B cell (primary cell): ENCODE results near the gene OR4K1. TPM values are rescaled to one million over a fixed set of nuclear protein-coding genes. Genes with fewer than 3 reads are reported as not detected.

Source experiments
- ATAC-seq: fragments of 200-7000 bp; cut with Tn5 transposase; one replicate; pipeline ENCODE4 v1.10.0; 2021; ENCODE audit warnings: low read depth, mild to moderate bottlenecking, moderate number of reproducible peaks, moderate library complexity
- CTCF ChIA-PET: fragments of 350-600 bp; sonication (Branson Sonifier 250); formaldehyde crosslinking; loops from one replicate; lab custom pipeline; 2021; ENCODE audit warnings: antibody characterized with exemption, inconsistent platforms; lab: Charles Lee
- POLR2A ChIA-PET: fragments of 350-600 bp; sonication (Branson Sonifier 250); formaldehyde crosslinking; loops from one replicate; lab custom pipeline; 2021; ENCODE audit warnings: antibody characterized with exemption; lab: Charles Lee
- DNase-seq: peaks from one replicate; pipeline ENCODE4 v3.0.0; 2013
- H2AFZ ChIP-seq: 2 replicates; pipeline ENCODE4 v1.6.1; 2012; ENCODE audit warnings: mild to moderate bottlenecking, low read depth, low read length; ENCODE audit not compliant: insufficient read depth, poor library complexity, severe bottlenecking
- H3K27ac ChIP-seq, 2 donors: 1 replicate in 1 of 2; 2 replicates in 1 of 2; pipeline ENCODE4 v1.5.1; 2012 to 2013; ENCODE audit warnings: low read length in 2 of 2, mild to moderate bottlenecking in 2 of 2, moderate library complexity in 1 of 2
- H3K27me3 ChIP-seq, 4 experiments: fragments of 200-600 bp in 1 of 4; sonication (generic) in 1 of 4; replicated peaks in 1 of 4; 1 replicate in 2 of 4; 2 replicates in 2 of 4; pipeline versions ENCODE4 v1.6.1 to v1.7.0; 2013 to 2016; ENCODE audit warnings: low read length in 3 of 4, mild to moderate bottlenecking in 2 of 4, mixed read lengths in 1 of 4, moderate library complexity in 1 of 4; ENCODE audit not compliant: insufficient read depth in 4 of 4, control insufficient read depth in 3 of 4; ENCODE audit errors: control extremely low read depth in 1 of 4
- H3K36me3 ChIP-seq, 2 experiments: replicated peaks in 1 of 2; 1 replicate in 1 of 2; 2 replicates in 1 of 2; pipeline versions ENCODE4 v1.6.1 to v1.7.1; 2013; ENCODE audit warnings: low read length in 1 of 2; ENCODE audit not compliant: insufficient read depth in 2 of 2, control insufficient read depth in 1 of 2; ENCODE audit errors: control extremely low read depth in 1 of 2, extremely low read depth in 1 of 2
- H3K4me1 ChIP-seq, 2 donors: fragments of 200-600 bp in 1 of 2; sonication (generic) in 1 of 2; 1 replicate in 1 of 2; 2 replicates in 1 of 2; pipeline versions ENCODE4 v1.5.1 to v1.6.1; 2013 to 2017; ENCODE audit warnings: low read length in 2 of 2; ENCODE audit not compliant: control insufficient read depth in 2 of 2, insufficient read depth in 2 of 2
- H3K4me2 ChIP-seq: replicated peaks from 2 replicates; pipeline ENCODE3; 2012; ENCODE audit warnings: mild to moderate bottlenecking, low read depth, low read length; ENCODE audit not compliant: poor library complexity, severe bottlenecking
- H3K4me3 ChIP-seq, 5 experiments: fragments of 200-600 bp in 1 of 5; sonication (generic) in 1 of 5; 1 replicate in 3 of 5; 2 replicates in 2 of 5; pipeline versions ENCODE4 v1.5.1 to v1.7.0; 2011 to 2016; ENCODE audit warnings: low read length in 4 of 5, mild to moderate bottlenecking in 4 of 5, low read depth in 2 of 5, control low read depth in 1 of 5, moderate library complexity in 1 of 5; ENCODE audit not compliant: insufficient read depth in 1 of 5; ENCODE audit errors: control extremely low read depth in 1 of 5, extremely low read depth in 1 of 5
- H3K79me2 ChIP-seq: fragments of 200-600 bp; sonication (generic); one replicate; pipeline ENCODE4 v1.6.0; 2016; ENCODE audit warnings: low read length; ENCODE audit not compliant: control insufficient read depth, insufficient read depth
- H3K9ac ChIP-seq: fragments of 200-600 bp; sonication (generic); 2 replicates; pipeline ENCODE4 v1.6.1; 2017; ENCODE audit warnings: mild to moderate bottlenecking, low read length, moderate library complexity
- H3K9me3 ChIP-seq, 3 donors: one replicate each; pipeline versions ENCODE4 v1.6.1 to v1.7.1; 2013; ENCODE audit warnings: low read length in 2 of 3; ENCODE audit not compliant: control insufficient read depth in 2 of 3, insufficient read depth in 1 of 3; ENCODE audit errors: control extremely low read depth in 1 of 3
- H4K20me1 ChIP-seq: 2 replicates; pipeline ENCODE4 v1.6.0; 2012; ENCODE audit warnings: mild to moderate bottlenecking, low read length; ENCODE audit not compliant: insufficient read depth, control insufficient read depth, poor library complexity, severe bottlenecking
- H3K27ac Mint-ChIP-seq: one replicate; pipeline ENCODE4 v1.8.0; 2021; ENCODE audit warnings: mixed read lengths
- H3K27me3 Mint-ChIP-seq: one replicate; pipeline ENCODE4 v1.8.0; 2021; ENCODE audit warnings: mixed read lengths
- H3K4me1 Mint-ChIP-seq: one replicate; pipeline ENCODE4 v1.8.0; 2021; ENCODE audit warnings: mixed read lengths
- H3K4me3 Mint-ChIP-seq: one replicate; pipeline ENCODE4 v1.8.0; 2021; ENCODE audit warnings: mixed read lengths
- H3K9me3 Mint-ChIP-seq: one replicate; pipeline ENCODE4 v1.8.0; 2022; ENCODE audit warnings: mixed read lengths; ENCODE audit not compliant: insufficient read depth
- EZH2 ChIP-seq: IDR thresholded peaks from 2 replicates; pipeline ENCODE4 v1.6.1; 2012; ENCODE audit warnings: borderline replicate concordance, low read depth, mild to moderate bottlenecking, moderate library complexity, low read length; ENCODE audit not compliant: insufficient read depth, poor library complexity, severe bottlenecking
- WGBS: methylation state at CpG from one replicate; pipeline ENCODE4 v1.1.5; 2013; ENCODE audit warnings: missing lambda C conversion rate; ENCODE audit not compliant: insufficient coverage; 5-methylcytosine and 5-hydroxymethylcytosine counted together
- intact Hi-C: fragments of 100-400 bp; cut with micrococcal nuclease; formaldehyde crosslinking; loops from one replicate; pipeline ENCODE4 v1.10.0; 2022
- polyA plus RNA-seq: library from polyadenylated mRNA; depleted of rRNA; stranded (reverse); fragments of >200 nt; gene quantifications from 2 replicates; pipeline ENCODE4 v1.2.3, GENCODE V29; 2012
- total RNA-seq, 2 donors: library from RNA; stranded (reverse); fragments of 120-200 nt in 1 of 2; gene quantifications; 1 replicate in 1 of 2; 2 replicates in 1 of 2; pipeline versions ENCODE4 v1.2.3 to v1.2.4, GENCODE V29; 2013 to 2022
- TF ChIP-seq, protein P1 (sequence below): fragments of 200-600 bp; IDR thresholded peaks from one replicate; pipeline ENCODE4 v1.8.0; 2022; ENCODE audit warnings: antibody characterized with exemption, mild to moderate bottlenecking

OR4K1 gene
- total and polyA plus RNA-seq, 2 donors (not counting 1 experiment from before 2014, with no cell fraction given): not detected

DNA sequence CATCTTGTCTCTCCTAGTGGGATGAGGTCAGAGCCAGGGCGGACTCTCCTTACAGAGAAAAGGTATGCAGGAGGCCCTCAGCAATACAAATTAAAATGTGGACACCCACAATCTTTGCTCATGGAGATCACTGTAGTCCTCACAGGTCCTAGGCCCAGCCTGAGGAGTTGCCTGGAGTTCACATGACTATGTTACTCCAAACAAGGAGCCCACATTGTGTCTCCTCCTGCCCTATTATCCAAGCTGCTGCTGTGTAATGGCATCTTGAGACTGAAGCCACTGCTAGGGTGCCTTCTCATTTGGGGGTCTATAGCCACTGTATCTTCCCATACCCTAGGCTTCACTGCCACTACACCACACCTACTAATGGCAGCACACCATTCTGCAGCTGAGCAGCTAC lies 11.0 kb downstream of the OR4K1 start:
- ChIA-PET CTCF (no interaction called here), POLR2A (no interaction called here)
- Histone ChIP-seq H2AFZ (no peak overlapping the region), H3K27me3 (no peaks in the 10 kb centered on the region), H3K27ac (no peak overlapping the region), H3K79me2 (no peaks in the 10 kb centered on the region), H3K4me1 (no peaks in the 10 kb centered on the region), H3K4me2 (no peak overlapping the region), H3K4me3 (no peak overlapping the region), H3K9me3 (no peaks in the 10 kb centered on the region), H3K9ac (no peak overlapping the region), H3K36me3 (no peaks in the 10 kb centered on the region), H4K20me1 (no peaks in the 10 kb centered on the region)
- no peak for TF ChIP-seq EZH2
- TF ChIP-seq, protein P1, sequence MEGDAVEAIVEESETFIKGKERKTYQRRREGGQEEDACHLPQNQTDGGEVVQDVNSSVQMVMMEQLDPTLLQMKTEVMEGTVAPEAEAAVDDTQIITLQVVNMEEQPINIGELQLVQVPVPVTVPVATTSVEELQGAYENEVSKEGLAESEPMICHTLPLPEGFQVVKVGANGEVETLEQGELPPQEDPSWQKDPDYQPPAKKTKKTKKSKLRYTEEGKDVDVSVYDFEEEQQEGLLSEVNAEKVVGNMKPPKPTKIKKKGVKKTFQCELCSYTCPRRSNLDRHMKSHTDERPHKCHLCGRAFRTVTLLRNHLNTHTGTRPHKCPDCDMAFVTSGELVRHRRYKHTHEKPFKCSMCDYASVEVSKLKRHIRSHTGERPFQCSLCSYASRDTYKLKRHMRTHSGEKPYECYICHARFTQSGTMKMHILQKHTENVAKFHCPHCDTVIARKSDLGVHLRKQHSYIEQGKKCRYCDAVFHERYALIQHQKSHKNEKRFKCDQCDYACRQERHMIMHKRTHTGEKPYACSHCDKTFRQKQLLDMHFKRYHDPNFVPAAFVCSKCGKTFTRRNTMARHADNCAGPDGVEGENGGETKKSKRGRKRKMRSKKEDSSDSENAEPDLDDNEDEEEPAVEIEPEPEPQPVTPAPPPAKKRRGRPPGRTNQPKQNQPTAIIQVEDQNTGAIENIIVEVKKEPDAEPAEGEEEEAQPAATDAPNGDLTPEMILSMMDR: no peak
- Mint-ChIP-seq H3K4me3 (no peak overlapping the region), H3K9me3 (no peaks in the 10 kb centered on the region), H3K27me3 (no peaks in the 10 kb centered on the region), H3K4me1 (no peaks in the 10 kb centered on the region), H3K27ac (no peak overlapping the region)
- DNase-seq: no peak
- intact Hi-C loops: no loop called here
- 88% methylated on average over 1 of the region's 1 CpG for WGBS
- no peak for ATAC-seq

DNA sequence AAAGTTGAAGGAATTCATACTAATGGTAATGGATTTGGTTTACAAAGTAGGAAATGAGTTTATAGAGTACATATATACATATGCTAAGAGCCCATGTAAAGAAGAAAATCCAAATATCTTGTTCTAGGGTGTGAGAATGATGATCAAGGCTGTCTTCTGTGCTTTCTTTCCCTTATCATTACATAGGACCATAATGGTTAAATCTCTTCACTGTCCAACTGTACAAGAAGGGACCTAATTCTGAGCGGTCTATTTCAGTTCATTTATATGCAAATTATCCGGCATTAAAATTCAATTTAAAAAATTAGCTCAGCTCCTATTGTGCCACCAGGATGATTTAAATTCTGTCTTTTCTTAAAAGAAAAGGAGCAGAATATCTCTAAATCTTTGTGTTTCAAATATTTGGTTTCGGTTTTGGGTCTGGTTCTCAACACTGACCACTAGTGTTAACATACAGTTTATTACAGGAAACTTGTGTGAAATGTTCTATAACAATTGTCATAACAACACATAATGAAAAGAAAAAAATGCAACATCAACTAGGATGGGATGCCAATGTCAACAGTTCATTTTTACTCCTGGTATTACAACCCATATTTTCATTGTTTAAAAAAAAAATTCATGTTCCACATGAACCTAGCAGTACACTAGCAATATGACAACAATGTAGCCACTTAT lies 16.8 kb downstream of the OR4K1 start:
- POLR2A ChIA-PET: no interaction called here
- no peak for TF ChIP-seq EZH2
- TF ChIP-seq, protein P1: no peak
- no peak overlapping the region for H3K9ac ChIP-seq
- ATAC-seq (no peak), DNase-seq (no peak)
- no peak overlapping the region for H3K4me2 ChIP-seq
- no peak overlapping the region for H2AFZ ChIP-seq
- no peaks in the 10 kb centered on the region for H3K27me3 ChIP-seq
- H3K9me3 ChIP-seq: no peaks in the 10 kb centered on the region
- no peaks in the 10 kb centered on the region for H3K36me3 ChIP-seq
- no peak overlapping the region for H3K4me3 Mint-ChIP-seq
- H3K4me1 ChIP-seq: no peaks in the 10 kb centered on the region
- no peaks in the 10 kb centered on the region for H4K20me1 ChIP-seq
- no peaks in the 10 kb centered on the region for H3K9me3 Mint-ChIP-seq
- H3K27me3 Mint-ChIP-seq: no peaks in the 10 kb centered on the region
- no peaks in the 10 kb centered on the region for H3K4me1 Mint-ChIP-seq
- H3K4me3 ChIP-seq: no peak overlapping the region
- H3K27ac ChIP-seq: no peak overlapping the region
- intact Hi-C loops: no loop called here
- no peaks in the 10 kb centered on the region for H3K79me2 ChIP-seq
- WGBS: 100% methylated on average over 1 of the region's 3 CpGs
- CTCF ChIA-PET: no interaction called here
- H3K27ac Mint-ChIP-seq: no peak overlapping the region
